GM13976 (cell line): Measurements from ENCODE around the gene TRIM28.

Source experiments
- DNase-seq: peaks from one replicate; pipeline ENCODE4 v3.0.0; 2012; ENCODE audit warnings: low spot score
- CTCF ChIP-seq: IDR thresholded peaks from 2 replicates; pipeline ENCODE4 v1.5.1; 2012; ENCODE audit warnings: borderline replicate concordance, mild to moderate bottlenecking; ENCODE audit not compliant: insufficient read depth; ENCODE audit errors: extremely low read depth, missing control alignments, control extremely low read depth
- in situ Hi-C: fragments of 300-500 bp; cut with MboI; formaldehyde crosslinking; loops from one replicate; pipeline ENCODE4 v1.12.0; 2022; ENCODE audit warnings: low sequenced_read_pairs, mixed read lengths, inconsistent platforms; ENCODE audit not compliant: unreplicated experiment

The TRIM28 gene

DNA sequence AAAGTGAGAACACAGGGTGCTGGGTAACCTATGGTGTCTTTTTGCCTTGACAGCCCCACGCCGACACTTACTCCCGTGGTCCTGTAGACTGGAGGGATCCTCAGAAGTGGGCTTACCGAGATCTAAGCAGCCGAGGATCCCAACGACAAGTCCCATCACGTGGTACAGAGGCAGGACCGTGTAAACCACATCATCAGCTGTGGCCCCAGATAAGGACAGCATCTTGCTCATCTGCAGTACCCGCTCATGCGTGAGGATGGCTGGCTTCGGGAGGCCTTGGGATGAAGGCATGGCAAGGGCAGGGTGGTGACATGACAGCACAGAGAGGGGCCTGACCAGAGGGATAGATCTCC, 34.2 kb upstream of the TRIM28 start:
- DNase-seq = no peak
- no peak for TF ChIP-seq CTCF
- in situ Hi-C loops = no loop called here

DNA sequence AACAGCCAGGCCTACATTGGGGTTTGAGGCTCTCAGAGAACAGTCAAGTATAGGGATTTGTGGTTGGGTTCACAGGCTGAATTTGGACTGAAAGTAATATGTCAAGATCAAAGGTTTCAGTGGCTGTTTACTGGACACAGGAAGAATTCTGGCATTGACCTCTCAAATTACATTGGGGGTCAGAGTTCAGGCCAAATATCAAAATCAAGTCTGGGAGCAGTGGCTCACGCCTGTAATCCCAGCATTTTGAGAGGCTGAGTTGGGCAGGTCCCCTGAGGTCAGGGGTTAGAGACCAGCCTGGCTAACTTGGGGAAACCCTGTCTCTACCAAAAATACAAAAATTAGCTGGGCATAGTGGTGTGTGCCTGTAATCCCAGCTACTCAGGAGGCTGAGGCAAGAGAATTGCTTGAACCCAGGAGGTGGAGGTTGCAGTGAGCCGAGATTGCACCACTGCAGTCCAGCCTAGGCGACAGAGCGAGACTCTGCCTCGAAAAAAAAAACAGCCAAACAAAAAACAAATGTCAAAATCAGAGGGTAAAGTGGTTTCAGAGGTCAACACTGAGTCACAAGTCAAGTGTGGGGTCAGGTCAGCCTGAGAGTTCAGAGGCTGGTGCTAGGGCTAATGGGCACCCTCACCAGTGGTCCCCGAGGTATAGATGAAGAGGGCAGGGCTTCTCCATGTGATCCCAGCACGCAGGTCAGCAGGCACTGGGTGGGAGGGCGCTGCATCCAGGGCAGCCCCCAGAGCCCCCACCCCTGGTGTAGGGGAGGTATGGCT, 33.6 kb upstream of the TRIM28 start:
- no peak for DNase-seq
- in situ Hi-C loops = no loop called here
- TF ChIP-seq CTCF = no peak

DNA sequence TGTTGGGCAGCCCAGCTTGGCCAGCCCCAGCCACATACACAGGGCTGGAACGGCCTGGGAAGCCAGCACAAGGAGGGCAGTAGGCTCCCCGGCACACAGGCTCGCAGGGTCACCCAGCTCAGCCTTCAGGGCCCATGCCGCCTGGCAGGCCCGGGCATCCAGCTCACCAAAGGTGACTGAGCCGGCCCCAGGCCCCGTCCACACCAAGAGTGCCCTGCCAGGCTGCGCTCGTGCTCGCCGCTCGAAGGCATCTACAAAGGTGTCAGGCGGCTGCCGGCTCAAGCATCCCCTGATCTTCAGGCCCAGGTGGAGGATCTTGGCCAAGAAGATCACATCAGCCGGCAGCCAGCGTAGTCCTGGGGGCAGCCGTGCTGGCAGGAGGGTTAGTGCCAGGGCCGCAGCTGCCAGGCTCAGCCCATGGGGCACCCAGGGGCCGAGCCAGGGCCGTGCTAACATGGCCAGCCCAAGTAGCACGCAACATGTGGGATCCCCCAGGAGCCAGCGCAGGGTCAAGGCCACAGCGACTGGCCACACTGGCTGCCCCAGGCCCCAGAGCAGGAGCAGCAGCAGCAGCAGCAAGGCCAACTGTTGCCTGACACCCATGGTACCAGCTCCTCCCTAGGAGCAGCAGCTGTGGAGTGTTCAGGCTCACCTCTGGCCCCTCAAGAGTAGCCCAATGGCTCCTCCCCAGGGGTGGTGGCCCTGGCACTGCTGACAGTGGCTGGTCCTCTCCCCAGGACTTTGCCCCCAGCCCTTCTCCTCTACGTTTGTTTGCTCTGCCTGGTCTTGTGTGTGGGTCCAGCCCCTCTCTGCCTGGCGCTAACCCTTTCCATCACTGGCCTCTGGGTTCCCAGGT, 32.3 kb upstream of the TRIM28 start, which contains the start of gene SLC27A5:
SLC27A5 (minus strand) TSS at position 640 of the 856 bp plus-strand sequence; CDS start at position 603, 37 bp downstream.
- no peak for DNase-seq
- in situ Hi-C loops = no loop called here
- no peak for TF ChIP-seq CTCF

DNA sequence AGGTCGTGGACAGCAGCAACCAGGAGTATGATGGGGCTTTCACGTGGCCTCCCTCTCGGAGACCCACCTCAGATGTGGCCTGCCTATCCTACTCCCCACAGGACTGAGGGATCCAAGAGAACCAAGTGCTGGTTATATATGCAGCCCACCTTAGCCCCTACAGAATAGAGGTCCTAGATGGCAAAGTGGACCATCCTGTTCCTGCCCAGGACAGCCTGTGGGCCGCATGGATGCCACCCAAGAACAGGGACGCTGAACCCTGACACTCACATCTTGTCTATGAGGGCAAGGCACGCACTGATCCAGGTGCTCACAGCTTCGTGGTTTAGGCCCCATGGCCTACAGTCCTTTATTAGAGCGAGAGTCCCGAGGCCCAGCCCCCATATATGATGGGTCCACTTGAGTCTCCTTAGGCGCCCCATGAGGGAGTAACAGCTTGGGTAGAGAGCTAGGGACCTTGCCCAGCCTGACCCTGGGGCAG, 30.6 kb upstream of the TRIM28 start:
- in situ Hi-C loops = no loop called here
- DNase-seq = no peak
- no peak for TF ChIP-seq CTCF

DNA sequence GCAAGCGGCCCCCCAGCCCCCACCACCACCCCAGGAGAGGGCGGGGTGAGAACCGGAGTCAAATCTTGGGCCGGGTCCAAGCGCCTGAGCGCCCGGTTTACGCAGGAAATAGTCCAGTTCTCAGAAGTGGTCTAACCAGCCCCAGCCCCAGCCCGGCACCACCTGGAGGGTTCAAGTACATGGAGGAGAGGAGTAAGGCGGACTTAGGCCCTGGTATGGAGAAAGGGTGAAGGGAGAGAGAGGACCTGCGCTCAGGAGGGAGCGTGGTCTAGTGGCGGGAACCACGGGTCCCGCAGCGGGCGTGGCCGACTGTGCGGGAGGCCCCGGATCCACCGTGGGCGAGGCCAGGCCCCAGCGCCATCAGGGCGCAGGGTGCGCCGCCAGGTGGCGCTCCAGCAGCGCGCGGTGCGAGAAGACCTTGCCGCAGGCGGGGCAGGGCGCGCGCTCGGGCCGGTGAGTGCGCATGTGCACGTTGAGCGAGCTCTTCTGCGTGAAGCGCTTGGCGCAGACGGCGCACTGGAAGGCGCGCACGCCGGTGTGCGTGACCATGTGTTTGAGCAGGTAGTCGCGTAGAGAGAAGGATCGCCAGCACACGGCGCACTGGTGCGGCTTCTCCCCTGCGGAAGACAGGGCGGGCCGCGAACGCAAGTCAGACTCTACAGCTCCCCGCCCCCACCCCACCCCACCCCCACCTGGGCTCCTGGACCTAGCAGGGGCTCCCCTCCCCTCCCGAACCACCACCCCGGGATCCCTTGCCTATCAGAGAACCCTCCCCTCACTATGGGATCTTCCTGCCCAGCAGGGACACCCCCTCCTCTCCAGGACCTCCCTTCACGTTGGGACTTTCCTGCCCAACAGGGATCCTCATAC, 29.9 kb upstream of the TRIM28 start:
- DNase-seq = peak; percentile 98
- in situ Hi-C loops = no loop called here
- peak; percentile 100 for TF ChIP-seq CTCF

DNA sequence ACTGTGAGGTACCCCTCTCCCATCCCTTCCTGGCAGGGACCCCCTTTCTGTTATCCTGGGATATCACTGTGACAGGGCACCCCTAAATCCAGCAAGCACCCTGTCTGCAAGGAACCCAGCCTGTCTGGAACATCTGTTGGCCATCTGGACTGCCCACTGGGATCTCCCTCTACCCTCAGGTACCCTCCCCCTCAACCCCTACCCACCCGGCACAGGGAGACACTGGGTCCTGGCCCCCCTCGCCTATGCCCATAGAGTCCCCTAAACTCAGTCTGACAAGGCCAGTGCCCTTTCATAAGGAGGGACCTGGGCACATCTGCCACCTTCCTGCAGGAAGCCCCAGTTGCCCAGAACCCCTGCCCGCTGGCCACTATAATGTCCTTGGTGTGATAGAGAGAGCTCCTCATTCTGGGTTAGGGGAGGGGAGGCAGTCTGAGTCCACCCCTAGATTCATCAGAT, 29.3 kb upstream of the TRIM28 start:
- TF ChIP-seq CTCF = no peak
- in situ Hi-C loops = no loop called here
- no peak for DNase-seq
